C4-2B (cell line): ENCODE data around the gene ETFB.

ENCODE experiments used
- H3K27ac ChIP-seq: fragments of 450-650 bp; 2 replicates; pipeline ENCODE4 v1.5.1; 2017
- ZFX ChIP-seq: fragments of 450-650 bp; IDR thresholded peaks from 2 replicates; pipeline ENCODE4 v1.6.1; 2017
- TF ChIP-seq, protein P1 (sequence below): fragments of 450-650 bp; conservative IDR thresholded peaks from 2 replicates; pipeline ENCODE4 v1.5.1; 2017; ENCODE audit warnings: mild to moderate bottlenecking

Gene ETFB

DNA sequence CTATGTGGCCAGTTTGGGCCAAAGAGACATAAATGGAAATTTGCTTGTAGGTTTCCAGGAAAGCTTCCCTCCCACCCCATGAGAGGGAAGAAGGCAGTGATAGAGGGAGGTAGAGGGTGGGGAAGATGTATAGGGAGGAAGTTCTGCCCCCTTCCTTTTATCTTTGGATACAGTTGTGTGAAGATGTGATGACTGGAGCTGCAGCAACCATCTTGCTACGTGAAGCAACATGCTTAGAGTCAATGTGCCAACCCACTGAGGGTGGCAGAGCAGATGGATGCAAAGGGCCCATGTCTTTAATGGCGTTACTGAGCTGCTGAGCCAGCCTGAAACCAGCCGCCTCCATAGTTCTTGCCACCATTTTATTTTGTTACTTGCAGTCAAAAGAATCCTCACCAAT lies 35.0 kb downstream of the ETFB start:
- TF ChIP-seq, protein P1, sequence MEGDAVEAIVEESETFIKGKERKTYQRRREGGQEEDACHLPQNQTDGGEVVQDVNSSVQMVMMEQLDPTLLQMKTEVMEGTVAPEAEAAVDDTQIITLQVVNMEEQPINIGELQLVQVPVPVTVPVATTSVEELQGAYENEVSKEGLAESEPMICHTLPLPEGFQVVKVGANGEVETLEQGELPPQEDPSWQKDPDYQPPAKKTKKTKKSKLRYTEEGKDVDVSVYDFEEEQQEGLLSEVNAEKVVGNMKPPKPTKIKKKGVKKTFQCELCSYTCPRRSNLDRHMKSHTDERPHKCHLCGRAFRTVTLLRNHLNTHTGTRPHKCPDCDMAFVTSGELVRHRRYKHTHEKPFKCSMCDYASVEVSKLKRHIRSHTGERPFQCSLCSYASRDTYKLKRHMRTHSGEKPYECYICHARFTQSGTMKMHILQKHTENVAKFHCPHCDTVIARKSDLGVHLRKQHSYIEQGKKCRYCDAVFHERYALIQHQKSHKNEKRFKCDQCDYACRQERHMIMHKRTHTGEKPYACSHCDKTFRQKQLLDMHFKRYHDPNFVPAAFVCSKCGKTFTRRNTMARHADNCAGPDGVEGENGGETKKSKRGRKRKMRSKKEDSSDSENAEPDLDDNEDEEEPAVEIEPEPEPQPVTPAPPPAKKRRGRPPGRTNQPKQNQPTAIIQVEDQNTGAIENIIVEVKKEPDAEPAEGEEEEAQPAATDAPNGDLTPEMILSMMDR = no peak
- no peak for TF ChIP-seq ZFX

DNA sequence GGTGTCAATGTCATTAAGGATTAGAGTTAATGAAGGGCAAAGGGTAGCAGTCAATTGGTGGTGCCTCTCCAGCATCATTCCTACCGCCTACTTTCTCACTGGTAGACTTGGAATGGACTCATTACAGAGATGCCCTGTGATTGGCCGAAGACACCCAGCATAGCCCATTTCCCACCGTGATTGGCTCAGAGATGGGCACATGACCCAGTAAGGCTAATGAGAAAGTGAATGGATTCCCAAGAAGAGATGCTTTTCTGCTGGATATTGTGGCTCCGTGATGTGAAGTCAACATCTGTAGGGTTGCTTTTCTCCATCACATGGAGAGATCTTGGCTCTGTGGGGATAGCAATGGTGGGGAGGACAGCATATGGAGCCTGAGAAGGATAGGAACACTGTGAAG lies 35.8 kb downstream of the ETFB start:
- TF ChIP-seq, protein P1 = no peak
- TF ChIP-seq ZFX = no peak

More for the DNA sequence above, 35.0 kb downstream of the ETFB start:
- H3K27ac ChIP-seq = no peak overlapping the region

DNA sequence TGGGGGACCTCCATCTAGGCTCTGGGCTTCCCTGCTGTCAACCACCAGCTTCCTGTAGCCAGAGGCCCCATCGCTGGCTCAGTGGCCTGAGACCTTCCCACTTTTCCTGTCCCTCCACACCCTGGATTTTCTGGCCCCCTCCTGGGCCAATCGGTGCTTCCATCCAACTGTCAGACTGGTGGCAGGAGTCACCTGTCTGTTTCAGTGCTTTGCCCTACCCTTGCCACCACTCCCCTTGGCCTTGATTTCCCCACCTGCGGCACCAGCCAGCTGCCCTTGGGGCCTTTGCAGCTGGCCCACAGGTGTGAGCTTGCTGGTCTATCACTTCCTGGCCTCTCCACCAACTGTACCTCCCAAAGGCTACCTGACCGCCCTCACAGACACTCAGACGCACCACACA lies 36.8 kb downstream of the ETFB start:
- H3K27ac ChIP-seq = no peak overlapping the region
- no peak for TF ChIP-seq ZFX
- TF ChIP-seq, protein P1 = no peak

More for the DNA sequence above, 35.8 kb downstream of the ETFB start:
- H3K27ac ChIP-seq = no peak overlapping the region

DNA sequence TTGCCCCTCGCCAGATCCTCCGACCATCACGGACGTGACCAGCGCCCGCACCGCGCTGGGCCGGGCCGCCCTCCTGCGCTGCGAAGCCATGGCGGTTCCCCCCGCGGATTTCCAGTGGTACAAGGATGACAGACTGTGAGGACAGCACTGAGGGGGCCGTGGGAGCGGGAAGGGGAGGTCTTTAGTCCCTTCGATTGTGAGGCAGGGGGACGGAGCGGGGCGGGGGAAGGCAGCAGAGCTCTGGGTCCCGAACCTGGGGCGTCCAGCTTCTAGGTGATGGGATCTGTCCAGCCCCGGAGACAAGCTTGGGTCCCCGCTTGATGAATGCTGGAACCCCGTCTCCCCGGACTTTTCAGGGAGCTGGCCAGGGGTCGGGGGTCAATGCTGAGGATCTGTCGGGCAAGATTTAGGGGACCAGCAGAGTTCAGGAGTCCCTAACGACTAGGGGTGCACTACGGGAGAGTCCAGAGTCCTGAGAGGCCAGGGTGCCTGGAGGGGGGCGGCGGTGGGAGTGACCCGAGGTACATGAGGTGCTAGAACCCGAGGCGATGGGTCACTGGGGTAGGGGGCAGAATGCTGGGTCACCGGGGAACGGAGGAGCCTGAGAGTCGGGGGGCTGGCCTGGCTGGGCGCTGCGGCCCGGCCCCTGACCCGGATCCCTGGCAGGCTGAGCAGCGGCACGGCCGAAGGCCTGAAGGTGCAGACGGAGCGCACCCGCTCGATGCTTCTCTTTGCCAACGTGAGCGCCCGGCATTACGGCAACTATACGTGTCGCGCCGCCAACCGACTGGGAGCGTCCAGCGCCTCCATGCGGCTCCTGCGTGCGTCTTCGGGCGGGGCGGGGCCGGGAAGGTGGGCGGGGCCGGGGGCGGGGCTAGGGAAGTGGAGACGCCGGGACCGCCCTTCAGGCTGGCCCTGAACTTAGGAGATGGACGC lies 38.9 kb downstream of the ETFB start:
- TF ChIP-seq ZFX = no peak
- TF ChIP-seq, protein P1 = peak; percentile 74
- H3K27ac ChIP-seq = peak overlapping the region; percentile 48

DNA sequence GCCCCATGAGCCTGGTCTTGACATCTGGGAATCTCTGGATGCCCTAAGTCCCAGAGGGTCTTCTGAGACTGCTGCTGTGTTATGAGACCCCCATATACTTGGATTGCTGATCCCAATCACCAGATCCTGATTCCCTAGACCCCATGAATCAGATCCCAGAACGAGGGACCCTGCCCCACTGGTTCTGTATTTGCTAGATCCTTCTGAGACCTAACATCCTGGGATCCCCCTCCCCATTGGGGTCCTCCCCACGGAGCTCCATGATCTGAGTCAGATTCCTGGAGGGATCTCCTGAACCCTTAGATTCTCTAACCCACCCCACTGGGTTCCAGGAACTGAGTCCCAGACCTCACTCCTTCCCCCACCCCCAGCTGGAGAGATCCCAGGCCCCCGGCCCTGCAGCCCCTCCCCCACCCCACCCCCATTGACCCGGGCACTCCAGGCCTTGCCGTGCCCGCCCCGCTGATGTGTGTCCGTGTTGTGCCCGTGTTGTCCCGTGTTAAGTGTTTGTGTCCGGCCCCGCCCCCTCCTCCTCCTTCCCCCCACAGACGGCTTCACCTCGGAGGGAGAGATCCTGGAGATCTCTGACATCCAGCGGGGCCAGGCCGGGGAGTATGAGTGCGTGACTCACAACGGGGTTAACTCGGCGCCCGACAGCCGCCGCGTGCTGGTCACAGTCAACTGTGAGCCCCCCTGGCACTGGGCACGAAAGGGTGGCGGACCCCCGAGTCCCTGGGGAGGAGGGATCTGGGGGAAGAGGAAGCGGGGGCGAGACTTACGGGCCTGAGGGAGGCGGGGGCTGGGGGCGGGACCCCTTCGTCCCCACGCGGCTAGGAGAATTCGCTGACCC lies 39.7 kb downstream of the ETFB start:
- TF ChIP-seq, protein P1 = no peak
- TF ChIP-seq ZFX = no peak
- no peak overlapping the region for H3K27ac ChIP-seq

DNA sequence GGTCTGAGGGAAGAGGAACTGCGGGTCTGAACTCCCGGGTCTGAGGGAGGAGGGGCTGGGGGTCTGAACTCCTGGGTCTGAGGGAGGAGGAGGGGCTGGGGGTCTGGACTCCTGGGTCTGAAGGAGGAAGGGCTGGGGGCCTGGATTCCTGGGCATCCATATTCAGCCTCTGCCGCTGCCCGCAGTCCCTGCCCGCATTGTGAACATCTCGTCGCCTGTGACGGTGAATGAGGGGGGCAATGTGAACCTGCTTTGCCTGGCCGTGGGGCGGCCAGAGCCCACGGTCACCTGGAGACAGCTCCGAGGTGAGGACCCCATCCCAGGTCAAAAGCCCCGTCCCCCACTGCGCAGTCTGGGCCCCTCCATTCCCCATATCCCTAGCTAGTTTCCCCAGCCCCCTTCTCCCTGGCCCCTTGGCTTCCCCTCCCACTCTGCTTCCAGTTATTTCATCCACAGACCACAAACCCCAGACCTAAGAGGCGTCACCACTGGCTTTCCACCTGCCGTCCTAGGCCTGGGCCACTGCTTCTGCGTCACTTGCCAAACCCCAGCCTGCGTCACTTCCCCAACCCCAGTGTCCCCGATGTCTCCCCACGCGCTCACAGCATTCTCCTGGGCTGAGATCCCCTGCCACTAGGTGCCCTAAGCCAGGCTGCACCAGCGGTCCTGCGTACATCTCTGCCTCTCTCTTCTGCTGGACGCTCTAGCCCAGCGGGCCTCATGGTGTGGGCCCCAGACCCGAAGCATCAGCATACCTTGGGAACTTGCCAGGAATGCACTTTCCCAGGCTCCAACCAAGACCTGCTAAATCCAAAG lies 40.8 kb downstream of the ETFB start:
- TF ChIP-seq ZFX = no peak
- TF ChIP-seq, protein P1 = no peak
- H3K27ac ChIP-seq = no peak overlapping the region
